Esophagus muscularis mucosa (tissue), 3 donors: Measurements from ENCODE around the gene ST3GAL5.

Experiments
- POLR2A ChIP-seq: fragments of 450-650 bp; IDR thresholded peaks from one replicate; pipeline ENCODE4 v1.6.1; 2017; ENCODE audit warnings: antibody characterized with exemption, moderate library complexity, mild to moderate bottlenecking, low read depth
- TF ChIP-seq, protein P1 (sequence below), 3 experiments: fragments of 200-600 bp in 2 of 3; fragments of 450-650 bp in 1 of 3; sonication (generic) in 2 of 3; IDR thresholded peaks; one replicate each; pipeline ENCODE4 v1.5.1; 2017 to 2019; ENCODE audit warnings: antibody characterized with exemption in 3 of 3, mild to moderate bottlenecking in 2 of 3, moderate library complexity in 1 of 3

DNA sequence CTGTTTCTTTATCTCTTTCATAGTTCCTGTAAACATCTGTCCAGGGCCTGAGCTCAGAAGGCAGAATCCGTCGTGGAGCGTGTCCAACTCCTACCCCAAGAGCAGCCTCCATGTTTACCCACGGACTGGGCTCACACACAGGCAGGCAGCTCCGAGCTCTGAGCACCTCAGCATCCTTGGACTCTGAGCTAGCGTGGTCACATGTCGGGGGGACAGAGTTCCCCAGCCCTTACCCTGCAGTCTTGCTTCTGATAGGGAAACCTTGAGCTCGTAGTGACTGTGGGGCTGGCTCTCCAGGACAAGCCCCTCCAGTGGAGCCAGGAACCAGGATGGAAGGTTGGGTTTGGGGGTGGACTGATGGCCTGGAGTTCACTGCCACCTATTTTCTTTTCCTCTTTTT is 15.1 kb upstream of the ST3GAL5 start:
- TF ChIP-seq, protein P1, sequence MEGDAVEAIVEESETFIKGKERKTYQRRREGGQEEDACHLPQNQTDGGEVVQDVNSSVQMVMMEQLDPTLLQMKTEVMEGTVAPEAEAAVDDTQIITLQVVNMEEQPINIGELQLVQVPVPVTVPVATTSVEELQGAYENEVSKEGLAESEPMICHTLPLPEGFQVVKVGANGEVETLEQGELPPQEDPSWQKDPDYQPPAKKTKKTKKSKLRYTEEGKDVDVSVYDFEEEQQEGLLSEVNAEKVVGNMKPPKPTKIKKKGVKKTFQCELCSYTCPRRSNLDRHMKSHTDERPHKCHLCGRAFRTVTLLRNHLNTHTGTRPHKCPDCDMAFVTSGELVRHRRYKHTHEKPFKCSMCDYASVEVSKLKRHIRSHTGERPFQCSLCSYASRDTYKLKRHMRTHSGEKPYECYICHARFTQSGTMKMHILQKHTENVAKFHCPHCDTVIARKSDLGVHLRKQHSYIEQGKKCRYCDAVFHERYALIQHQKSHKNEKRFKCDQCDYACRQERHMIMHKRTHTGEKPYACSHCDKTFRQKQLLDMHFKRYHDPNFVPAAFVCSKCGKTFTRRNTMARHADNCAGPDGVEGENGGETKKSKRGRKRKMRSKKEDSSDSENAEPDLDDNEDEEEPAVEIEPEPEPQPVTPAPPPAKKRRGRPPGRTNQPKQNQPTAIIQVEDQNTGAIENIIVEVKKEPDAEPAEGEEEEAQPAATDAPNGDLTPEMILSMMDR (IDR thresholded peaks at IDR 0.05), result no peak
- no peak for TF ChIP-seq POLR2A
